Activated naive CD4-positive, alpha-beta T cell (primary cell): ENCODE results near the gene AGO3.
"Not testable (repeated sequence)": the region's sequence is repeated elsewhere in the genome, so short reads cannot be mapped to it uniquely, and the experiment has no call there.

ENCODE experiments used
- DNase-seq, 4 experiments: peaks; one replicate each; lab custom pipeline; 2025; lab: John Stamatoyannopoulos, UW

Gene AGO3

GRCh38 chr1:35930593-35931445 is at the start of gene AGO3:
TSS of gene AGO3 (plus strand) at chr1:35931105. CDS start at chr1:35931427, 322 bp downstream.
- peak; percentile 69 to 79 (median 72) for DNase-seq

GRCh38 chr1:35881850-35882273 is 49.0 kb upstream of the AGO3 start:
- DNase-seq: no peak

GRCh38 chr1:35882586-35882944 is 48.3 kb upstream of the AGO3 start:
- no peak for DNase-seq

GRCh38 chr1:35882945-35883634 is 47.8 kb upstream of the AGO3 start, which contains the start of gene AGO1:
TSS of gene AGO1 (plus strand) at chr1:35883209. CDS start at chr1:35883422, 213 bp downstream.
- DNase-seq: peak; percentile 93 to 97 (median 96)

- DNase-seq: peak in 3 of 4 experiments; percentile 13 to 32 (median 16)
Observed at GRCh38 chr1:35883635-35884101, 47.2 kb upstream of the AGO3 start.

GRCh38 chr1:35884934-35885333 is 46.0 kb upstream of the AGO3 start:
- DNase-seq: no peak

- no peak for DNase-seq
Observed at GRCh38 chr1:35885961-35886558, 44.8 kb upstream of the AGO3 start.

- DNase-seq: no peak
Observed at GRCh38 chr1:35886577-35887431, 44.1 kb upstream of the AGO3 start.

- DNase-seq: no peak
Observed at GRCh38 chr1:35887508-35887907, 43.4 kb upstream of the AGO3 start.

GRCh38 chr1:35888255-35888654 is 42.6 kb upstream of the AGO3 start:
- DNase-seq: no peak

GRCh38 chr1:35888981-35889380 is 41.9 kb upstream of the AGO3 start:
- DNase-seq: not testable (repeated sequence)

GRCh38 chr1:35893051-35893879 is 37.6 kb upstream of the AGO3 start:
- DNase-seq: no peak

GRCh38 chr1:35894183-35894582 is 36.7 kb upstream of the AGO3 start:
- DNase-seq: no peak

- no peak for DNase-seq
Observed at GRCh38 chr1:35894656-35895055, 36.2 kb upstream of the AGO3 start.

GRCh38 chr1:35899941-35900340 is 31.0 kb upstream of the AGO3 start:
- DNase-seq: no peak

GRCh38 chr1:35901235-35901634 is 29.7 kb upstream of the AGO3 start:
- DNase-seq: no peak

GRCh38 chr1:35902671-35903070 is 28.2 kb upstream of the AGO3 start:
- no peak for DNase-seq

GRCh38 chr1:35914717-35915116 is 16.2 kb upstream of the AGO3 start:
- no peak for DNase-seq

- no peak for DNase-seq
Observed at GRCh38 chr1:35915693-35916092, 15.2 kb upstream of the AGO3 start.

- DNase-seq: no peak
Observed at GRCh38 chr1:35923791-35924221, 7.1 kb upstream of the AGO3 start.

- DNase-seq: no peak
Observed at GRCh38 chr1:35924838-35925237, 6.1 kb upstream of the AGO3 start.
